Measurements from ENCODE around the gene SLC9C2.
"Not testable (repeated sequence)": the region's sequence is repeated elsewhere in the genome, so short reads cannot be mapped to it uniquely, and the experiment has no call there.

SLC9C2 gene

DNA sequence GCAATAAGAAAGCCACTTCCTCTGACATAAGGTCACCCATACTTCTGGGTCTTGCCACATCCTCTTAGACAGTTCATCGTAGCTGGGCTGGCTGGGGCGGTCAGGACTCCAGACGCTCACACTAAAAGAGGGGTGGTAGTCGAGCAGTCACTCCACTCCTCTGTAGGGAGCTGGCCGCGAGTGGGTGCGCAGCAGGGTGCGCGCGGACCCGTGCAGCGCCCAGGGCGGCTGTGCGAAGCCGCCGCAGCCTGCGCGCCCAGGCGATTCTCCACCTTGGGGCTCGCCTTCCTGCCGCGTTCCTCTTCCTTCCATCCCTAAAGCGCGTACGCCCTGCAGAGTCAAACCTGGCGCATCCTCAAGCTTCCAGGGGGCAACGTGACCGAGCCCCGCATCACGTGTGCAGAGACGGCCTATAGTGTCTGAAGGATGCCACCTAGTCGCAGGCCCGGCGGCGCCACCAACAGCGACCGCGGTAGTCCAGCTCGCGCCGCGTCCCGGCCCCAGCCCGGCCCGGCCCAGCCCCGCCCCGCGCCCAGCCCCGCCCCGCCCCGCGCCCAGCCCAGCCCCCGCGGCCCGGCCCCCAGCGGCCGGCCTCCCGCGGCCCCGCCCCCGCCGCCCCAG, 126.1 kb downstream of the SLC9C2 start:
- no peak for DNase-seq (ENCODE audit: low read depth)
- peak overlapping the region; percentile 86 for H3K4me3 ChIP-seq (ENCODE audit: low read length)
- no peak for TF ChIP-seq CTCF (conservative IDR thresholded peaks at IDR 0.05; ENCODE audit: low read depth, low read length)

DNA sequence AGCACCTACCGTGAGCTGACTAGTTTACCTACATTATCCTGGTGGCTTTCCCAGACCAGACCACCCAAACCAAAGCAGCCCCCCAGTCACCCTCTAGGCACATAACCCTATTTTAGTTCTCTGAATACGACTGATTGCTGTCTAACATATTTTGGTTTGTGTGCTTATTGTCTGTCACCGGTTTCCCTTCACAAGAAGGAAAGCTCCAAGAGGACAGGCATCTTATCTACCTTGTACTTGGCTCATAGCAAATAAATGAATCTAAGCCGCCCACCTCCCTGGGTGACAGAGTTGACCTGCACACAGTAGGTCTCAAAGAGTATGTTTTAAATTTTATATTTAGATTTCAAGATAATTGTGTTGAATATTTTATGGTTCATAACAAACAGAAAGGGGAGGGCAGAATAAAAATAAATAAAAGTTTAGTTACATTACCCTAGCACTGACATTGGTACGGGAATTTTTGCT, 126.6 kb downstream of the SLC9C2 start:
- DNase-seq (ENCODE audit: low read depth): no peak
- TF ChIP-seq CTCF (conservative IDR thresholded peaks at IDR 0.05; ENCODE audit: low read depth, low read length): no peak
- peak overlapping the region; percentile 80 for H3K4me3 ChIP-seq (ENCODE audit: low read length)

- DNase-seq (ENCODE audit: low read depth): no peak
- TF ChIP-seq CTCF (conservative IDR thresholded peaks at IDR 0.05; ENCODE audit: low read depth, low read length): no peak
- peak overlapping the region; percentile 80 for H3K4me3 ChIP-seq (ENCODE audit: low read length)
These were observed 127.2 kb downstream of the SLC9C2 start for GRCh38 chr1:173475564-173476196.

DNA sequence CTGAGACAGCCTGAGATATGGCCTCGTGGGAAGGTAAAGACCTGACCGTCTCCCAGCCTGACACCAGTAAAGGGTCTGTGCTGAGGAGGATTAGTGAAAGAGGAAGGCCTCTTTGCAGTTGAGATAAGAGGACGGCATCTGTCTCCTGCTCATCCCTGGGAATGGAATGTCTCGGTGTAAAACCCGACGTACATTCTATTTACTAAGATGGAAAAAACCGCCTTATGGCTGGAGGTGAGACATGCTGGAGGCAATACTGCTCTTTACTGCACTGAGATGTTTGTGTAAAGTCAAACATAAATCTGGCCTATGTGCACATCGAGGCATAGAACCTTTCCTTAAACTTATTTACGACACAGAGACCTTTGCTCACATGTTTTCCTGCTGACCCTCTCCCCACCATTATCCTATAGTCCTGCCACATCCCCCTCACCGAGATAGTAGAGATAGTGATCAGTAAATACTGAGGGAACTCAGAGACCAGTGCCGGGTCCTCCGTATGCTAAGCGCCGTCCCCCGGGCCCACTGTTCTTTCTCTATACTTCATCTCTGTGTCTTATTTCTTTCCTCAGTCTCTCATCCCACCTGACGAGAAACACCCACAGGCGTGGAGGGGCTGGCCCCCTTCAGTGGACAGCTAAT, 128.0 kb downstream of the SLC9C2 start:
- DNase-seq (ENCODE audit: low read depth); H3K4me3 ChIP-seq (ENCODE audit: low read length): not testable (repeated sequence)

DNA sequence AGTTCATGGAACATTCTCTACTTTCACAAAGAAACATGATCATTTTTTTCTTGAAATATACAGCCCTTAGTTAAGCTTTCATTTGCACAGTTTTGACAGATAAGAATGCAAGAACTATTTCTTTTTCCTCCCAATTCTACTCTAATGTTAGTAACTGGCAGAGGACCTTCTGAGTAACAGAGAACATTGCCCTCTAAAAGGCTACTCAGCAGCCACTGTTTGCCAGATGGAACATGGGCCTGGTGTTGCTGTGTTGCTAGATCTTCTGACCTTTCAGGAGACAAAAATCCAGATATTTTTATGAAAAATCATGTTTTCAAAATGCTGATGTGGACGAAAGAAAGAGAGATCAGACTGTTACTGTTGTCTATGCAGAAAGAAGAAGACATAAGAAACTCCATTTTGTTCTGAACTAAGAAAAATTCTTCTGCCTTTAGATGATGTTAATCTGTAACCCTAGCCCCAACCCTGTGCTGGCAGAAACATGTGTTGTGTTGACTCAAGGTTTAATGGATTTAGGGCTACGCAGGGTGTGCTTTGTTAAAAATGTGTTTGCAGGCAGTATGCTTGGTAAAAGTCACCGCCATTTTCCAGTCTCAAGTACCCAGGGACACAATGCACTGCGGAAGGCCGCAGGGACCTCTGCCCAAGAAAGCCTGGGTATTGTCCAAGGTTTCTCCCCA, 128.6 kb downstream of the SLC9C2 start:
- TF ChIP-seq CTCF (conservative IDR thresholded peaks at IDR 0.05; ENCODE audit: low read depth, low read length): no peak
- H3K4me3 ChIP-seq (ENCODE audit: low read length): no peak overlapping the region
- no peak for DNase-seq (ENCODE audit: low read depth)

GRCh38 chr1:173473599-173474011, 129.3 kb downstream of the SLC9C2 start:
- no peak for TF ChIP-seq CTCF (conservative IDR thresholded peaks at IDR 0.05; ENCODE audit: low read depth, low read length)
- no peak for DNase-seq (ENCODE audit: low read depth)
- no peak overlapping the region for H3K4me3 ChIP-seq (ENCODE audit: low read length)

- DNase-seq (ENCODE audit: low read depth): no peak
- no peak for TF ChIP-seq CTCF (conservative IDR thresholded peaks at IDR 0.05; ENCODE audit: low read depth, low read length)
- H3K4me3 ChIP-seq (ENCODE audit: low read length): no peak overlapping the region
These were observed 132.3 kb downstream of the SLC9C2 start for GRCh38 chr1:173470608-173471007.
